ENCODE measurements around the gene CCDC192. TPM values are rescaled to one million over a fixed set of nuclear protein-coding genes. Genes with fewer than 3 reads are reported as not detected.
"Not testable (repeated sequence)": the region's sequence is repeated elsewhere in the genome, so short reads cannot be mapped to it uniquely, and the experiment has no call there.

The CCDC192 gene
- total and polyA plus RNA-seq, 8 donors = 0.81 to 1.6 (median 1.2) TPM; not detected in 2

- TF ChIP-seq CTCF (IDR thresholded peaks at IDR 0.05) = no peak
- intact Hi-C loops (cut with DNase I) = no loop called here
- H3K36me3 ChIP-seq = no peaks in the 10 kb centered on the region
- no peaks in the 10 kb centered on the region for H3K4me1 ChIP-seq
- H3K4me3 ChIP-seq = no peak overlapping the region
- no peaks in the 10 kb centered on the region for H3K9me3 ChIP-seq
- no peaks in the 10 kb centered on the region for H3K27me3 ChIP-seq
- ATAC-seq = no peak
- no peak for DNase-seq
- no peak overlapping the region for H3K27ac ChIP-seq
Measured at GRCh38 chr5:127665641-127666040, 37.5 kb upstream of the CCDC192 start.

- H3K4me3 ChIP-seq = no peak overlapping the region
- DNase-seq (no peak), ATAC-seq (no peak)
- no peaks in the 10 kb centered on the region for H3K4me1 ChIP-seq
- intact Hi-C loops (cut with DNase I) = no loop called here
- no peaks in the 10 kb centered on the region for H3K9me3 ChIP-seq
- no peaks in the 10 kb centered on the region for H3K27me3 ChIP-seq
- TF ChIP-seq CTCF (IDR thresholded peaks at IDR 0.05) = no peak
- no peak overlapping the region for H3K27ac ChIP-seq
- no peaks in the 10 kb centered on the region for H3K36me3 ChIP-seq
Measured at GRCh38 chr5:127666043-127666716, 37.0 kb upstream of the CCDC192 start.

GRCh38 chr5:127667926-127668325 is 35.3 kb upstream of the CCDC192 start:
- Histone ChIP-seq H3K27ac (no peak overlapping the region), H3K4me1 (no peaks in the 10 kb centered on the region), H3K4me3 (no peak overlapping the region), H3K36me3 (no peaks in the 10 kb centered on the region), H3K27me3 (no peaks in the 10 kb centered on the region), H3K9me3 (no peaks in the 10 kb centered on the region)
- no peak for ATAC-seq
- DNase-seq = no peak
- intact Hi-C loops (cut with DNase I) = no loop called here
- no peak for TF ChIP-seq CTCF (IDR thresholded peaks at IDR 0.05)

- no peaks in the 10 kb centered on the region for H3K36me3 ChIP-seq
- H3K4me3 ChIP-seq = no peak overlapping the region
- no peak overlapping the region for H3K27ac ChIP-seq
- no peak for DNase-seq
- no peaks in the 10 kb centered on the region for H3K27me3 ChIP-seq
- no peak for TF ChIP-seq CTCF (IDR thresholded peaks at IDR 0.05)
- no peaks in the 10 kb centered on the region for H3K4me1 ChIP-seq
- no peaks in the 10 kb centered on the region for H3K9me3 ChIP-seq
- no peak for ATAC-seq
- intact Hi-C loops (cut with DNase I) = no loop called here
Measured at GRCh38 chr5:127671218-127671617, 32.0 kb upstream of the CCDC192 start.

GRCh38 chr5:127673117-127673800 is 29.9 kb upstream of the CCDC192 start:
- ATAC-seq (no peak), DNase-seq (no peak)
- Histone ChIP-seq H3K27ac (no peak overlapping the region), H3K4me1 (no peaks in the 10 kb centered on the region), H3K4me3 (no peak overlapping the region), H3K27me3 (no peaks in the 10 kb centered on the region), H3K36me3 (no peaks in the 10 kb centered on the region), H3K9me3 (no peaks in the 10 kb centered on the region)
- intact Hi-C loops (cut with DNase I) = no loop called here
- TF ChIP-seq CTCF (IDR thresholded peaks at IDR 0.05) = no peak

- intact Hi-C loops (cut with DNase I); H3K4me1 ChIP-seq; H3K4me3 ChIP-seq; ATAC-seq; DNase-seq; H3K27ac ChIP-seq; H3K9me3 ChIP-seq; H3K36me3 ChIP-seq; H3K27me3 ChIP-seq: not testable (repeated sequence)
Measured at GRCh38 chr5:127676951-127677350, 26.2 kb upstream of the CCDC192 start.

GRCh38 chr5:127679691-127680330 is 23.4 kb upstream of the CCDC192 start:
- intact Hi-C loops (cut with DNase I); DNase-seq: not testable (repeated sequence)

More at GRCh38 chr5:127679691-127680330, 23.4 kb upstream of the CCDC192 start:
- H3K4me3 ChIP-seq, H3K36me3 ChIP-seq, ATAC-seq, H3K4me1 ChIP-seq, H3K27ac ChIP-seq, H3K27me3 ChIP-seq, H3K9me3 ChIP-seq: not testable (repeated sequence)

Measured in left lung (tissue), 10 donors.